Hematopoietic multipotent progenitor cell treated with erythropoietin and hydrocortisone succinate and interleukin-3 and kit ligand, for 6 days (in vitro differentiated cells): ENCODE measurements around the gene GPR39.
"Not testable (repeated sequence)": the region's sequence is repeated elsewhere in the genome, so short reads cannot be mapped to it uniquely, and the experiment has no call there.

Experiments used
- DNase-seq: peaks from one replicate; pipeline ENCODE4 v3.0.0-alpha.2; 2015

Gene GPR39

DNA sequence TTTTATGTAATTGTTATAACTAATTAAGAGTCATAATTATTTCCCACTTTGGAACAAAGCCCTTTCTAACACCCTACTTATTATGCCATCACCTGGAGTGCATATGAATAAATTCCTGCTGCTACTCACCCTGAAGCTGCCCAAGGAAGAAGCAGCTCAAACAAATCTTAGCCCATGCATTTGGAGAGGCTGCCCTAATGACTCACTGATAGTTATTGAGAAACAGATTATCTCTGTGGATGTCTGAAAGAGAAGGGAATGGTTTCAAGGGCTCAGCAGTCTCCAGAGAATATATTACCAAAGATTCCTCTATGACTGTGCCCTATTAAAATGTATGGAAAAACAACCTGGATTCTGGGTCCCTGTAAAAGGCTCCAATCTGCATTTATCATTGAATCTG lies 81.0 kb downstream of the GPR39 start:
- DNase-seq, result no peak

DNA sequence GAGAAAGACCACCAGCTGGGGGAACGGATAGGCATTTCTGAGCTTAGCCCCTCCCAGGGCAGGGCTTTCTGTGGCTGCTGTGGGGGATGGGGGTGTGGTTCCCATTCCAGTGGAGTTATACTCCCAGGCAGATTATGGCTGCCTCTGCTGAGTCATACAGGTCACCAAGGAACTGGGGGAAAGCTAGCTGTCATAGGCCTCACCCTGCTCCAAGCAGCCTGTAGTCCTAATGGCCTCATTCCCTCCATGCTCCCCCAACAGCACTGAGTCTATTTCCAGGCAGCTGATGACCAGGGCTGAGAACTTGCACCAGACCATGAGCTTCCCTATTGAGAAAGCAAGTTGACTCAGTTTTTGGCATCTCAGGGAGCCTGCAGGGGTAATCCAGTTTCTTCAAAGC lies 87.1 kb downstream of the GPR39 start:
- DNase-seq, result no peak

DNA sequence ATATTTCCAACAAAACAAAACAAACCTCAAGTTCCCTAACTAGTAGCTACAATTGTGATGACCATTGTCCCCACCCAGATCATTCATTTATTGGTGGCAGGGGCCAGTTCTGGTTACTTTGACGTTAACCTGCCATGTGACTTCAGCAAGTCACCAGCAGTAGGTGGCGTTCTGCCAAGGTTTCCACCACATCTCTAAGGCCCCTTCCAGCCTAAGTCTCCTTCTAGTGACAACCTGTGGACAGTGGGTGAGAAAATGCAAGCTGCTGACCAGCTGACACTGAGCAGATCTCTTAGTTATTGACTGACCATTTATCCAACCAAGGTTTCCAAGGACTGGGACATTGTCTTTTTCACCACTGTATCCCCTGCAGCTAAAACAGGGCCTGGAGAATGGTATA lies 98.4 kb downstream of the GPR39 start:
- no peak for DNase-seq

DNA sequence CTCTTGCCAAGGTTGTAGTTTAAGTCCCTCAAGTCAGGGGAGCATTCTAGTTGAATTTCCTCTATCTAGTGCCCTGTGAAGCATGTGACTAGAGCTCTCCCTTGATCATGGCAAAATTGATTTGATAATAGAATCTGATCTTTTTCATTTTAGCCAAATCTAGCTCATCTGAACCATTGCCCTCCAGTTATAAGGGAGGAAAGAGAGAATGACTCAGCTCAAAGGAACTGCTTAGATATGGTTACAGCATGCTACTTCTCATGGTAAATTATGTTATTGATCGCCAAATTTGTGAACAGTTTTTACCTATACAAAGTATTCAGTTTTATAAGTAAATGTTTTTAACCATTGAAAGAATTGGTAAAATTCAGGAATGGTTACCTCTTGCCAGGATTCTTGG lies 100.8 kb downstream of the GPR39 start:
- no peak for DNase-seq

DNA sequence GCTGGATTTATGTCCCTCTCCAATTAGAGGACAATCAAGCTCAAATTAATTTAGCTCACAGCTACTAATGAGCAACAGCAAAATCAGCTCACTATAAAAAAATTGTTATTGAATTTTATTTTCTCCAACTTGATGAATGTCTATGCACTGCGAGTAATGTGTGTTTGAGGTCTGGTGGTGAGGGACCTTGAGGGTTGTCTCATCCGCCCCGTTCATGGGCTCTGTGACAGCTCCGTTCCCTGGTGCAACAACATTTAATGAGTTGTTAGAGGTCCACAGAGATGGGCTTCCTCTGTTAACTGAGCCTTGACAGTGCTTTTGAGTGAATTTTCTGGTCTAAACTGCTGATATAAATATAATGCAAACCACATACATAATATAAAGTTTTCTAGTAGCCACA lies 101.7 kb downstream of the GPR39 start:
- no peak for DNase-seq

DNA sequence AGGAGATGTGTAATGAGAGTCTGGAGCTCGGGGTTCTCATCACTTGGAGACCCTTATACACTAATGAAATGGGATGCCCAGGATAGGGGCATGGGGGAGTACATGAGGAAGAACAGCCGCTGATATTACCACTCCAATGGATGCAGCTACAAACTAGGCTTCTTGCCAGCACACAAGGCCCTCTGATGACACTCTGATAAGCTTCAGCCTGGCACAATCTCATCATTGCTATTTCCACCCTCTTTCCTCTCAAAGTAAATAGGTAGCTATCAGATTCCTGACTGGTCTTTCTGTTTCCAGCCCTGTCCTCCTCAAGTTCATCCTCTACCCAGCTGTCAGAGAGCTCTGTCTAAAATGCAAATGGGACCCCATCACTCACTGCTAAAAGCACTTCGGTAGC lies 103.0 kb downstream of the GPR39 start:
- DNase-seq, result no peak

DNA sequence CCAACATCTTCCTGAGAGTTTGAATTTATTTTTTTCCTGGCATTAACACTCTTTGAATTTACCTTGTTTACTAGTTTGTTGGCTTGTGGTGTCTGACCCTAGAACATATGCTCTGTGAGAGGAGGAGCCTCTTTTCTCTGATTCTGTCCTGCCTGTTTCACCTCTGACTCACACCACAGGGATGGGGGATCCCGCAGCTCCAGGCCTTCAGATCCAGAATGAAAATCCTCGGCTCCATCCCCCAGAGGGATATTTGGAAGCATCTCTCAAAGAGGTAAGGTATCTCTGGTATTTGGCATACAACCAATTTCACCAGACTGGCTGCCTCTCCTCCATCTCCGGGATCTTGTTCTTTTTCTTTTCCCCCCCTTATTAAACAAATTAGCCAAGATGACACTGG lies 104.7 kb downstream of the GPR39 start:
- DNase-seq, result no peak

DNA sequence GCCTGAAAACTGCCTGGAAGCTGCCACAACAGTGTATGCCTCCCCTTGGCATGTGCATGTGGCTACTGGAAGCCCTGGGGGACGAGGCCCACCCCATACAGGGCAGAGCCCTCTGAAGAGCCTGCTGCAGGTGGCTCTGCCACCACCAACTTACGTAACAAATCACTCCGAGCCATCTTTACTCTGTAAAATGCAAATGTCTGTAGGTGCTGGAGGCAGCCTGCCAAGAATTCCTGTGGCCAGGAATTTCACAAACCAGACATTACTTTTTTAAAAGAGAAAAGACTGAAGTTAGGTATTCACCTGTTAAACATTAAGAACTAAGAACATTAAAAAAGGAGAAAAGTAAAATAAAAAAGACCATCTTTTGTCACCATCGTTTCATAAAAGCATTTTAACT lies 106.3 kb downstream of the GPR39 start:
- no peak for DNase-seq

DNA sequence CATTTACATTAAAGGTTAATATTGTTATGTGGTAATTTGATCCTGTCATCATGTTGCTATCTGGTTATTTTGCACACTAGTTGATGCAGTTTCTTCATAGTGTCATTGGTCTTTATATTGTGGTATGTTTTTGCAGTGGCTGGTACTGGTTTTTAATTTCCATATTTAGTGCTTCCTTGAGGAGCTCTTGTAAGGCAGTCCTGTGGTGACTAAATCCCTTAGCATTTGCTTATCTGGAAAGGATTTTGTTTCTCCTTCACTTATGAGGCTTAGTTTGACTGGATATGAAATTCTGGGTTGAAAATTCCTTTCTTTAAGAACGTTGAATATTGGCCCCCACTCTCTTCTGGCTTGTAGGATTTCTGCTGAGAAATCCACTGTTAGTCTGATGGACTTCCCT lies 120.5 kb downstream of the GPR39 start:
- DNase-seq, result not testable (repeated sequence)

DNA sequence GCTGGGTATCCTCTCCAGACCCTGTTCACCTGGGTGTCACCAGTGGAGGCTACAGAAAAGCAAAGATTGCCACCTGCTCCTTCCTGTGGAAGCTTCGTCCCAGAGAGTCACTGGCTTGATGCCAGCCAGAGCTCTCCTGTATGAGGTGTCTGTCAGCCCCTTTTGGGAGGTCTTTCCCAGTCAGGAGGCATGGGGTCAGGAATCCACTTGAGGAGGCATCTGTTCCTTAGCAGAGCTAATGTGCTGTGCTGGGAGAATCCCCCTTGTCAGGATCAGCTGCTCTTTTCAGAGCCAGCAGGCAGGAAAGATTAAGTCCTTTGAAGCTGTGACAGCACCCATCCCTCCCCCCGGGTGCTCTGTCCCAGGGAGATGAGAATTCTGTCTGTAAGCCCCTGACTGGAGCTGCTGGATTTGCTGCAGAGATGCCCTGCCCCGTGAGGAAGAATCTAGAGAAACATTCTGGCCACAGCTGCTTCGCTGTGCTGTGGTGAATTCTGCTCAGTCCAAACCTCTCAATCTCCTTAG lies 121.8 kb downstream of the GPR39 start:
- no peak for DNase-seq

DNA sequence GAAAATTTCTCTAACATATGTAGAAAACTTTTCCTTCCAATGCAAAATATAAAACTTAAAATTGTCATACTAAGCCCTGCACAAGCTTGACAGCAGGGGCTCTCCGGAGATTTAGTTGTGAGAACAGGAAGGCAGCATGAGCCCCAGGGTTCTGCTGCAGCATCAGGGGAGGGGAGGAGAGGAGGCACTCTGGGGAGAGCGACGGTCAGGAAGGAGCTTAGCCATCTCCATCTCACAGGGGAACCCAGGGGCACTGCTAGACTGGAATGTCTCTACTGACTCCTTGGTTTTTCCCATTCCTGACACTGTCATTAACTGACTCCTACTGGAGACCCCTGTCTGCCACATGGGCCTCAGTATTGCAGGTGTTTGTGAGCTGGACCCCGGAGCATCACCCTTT lies 123.6 kb downstream of the GPR39 start:
- no peak for DNase-seq

DNA sequence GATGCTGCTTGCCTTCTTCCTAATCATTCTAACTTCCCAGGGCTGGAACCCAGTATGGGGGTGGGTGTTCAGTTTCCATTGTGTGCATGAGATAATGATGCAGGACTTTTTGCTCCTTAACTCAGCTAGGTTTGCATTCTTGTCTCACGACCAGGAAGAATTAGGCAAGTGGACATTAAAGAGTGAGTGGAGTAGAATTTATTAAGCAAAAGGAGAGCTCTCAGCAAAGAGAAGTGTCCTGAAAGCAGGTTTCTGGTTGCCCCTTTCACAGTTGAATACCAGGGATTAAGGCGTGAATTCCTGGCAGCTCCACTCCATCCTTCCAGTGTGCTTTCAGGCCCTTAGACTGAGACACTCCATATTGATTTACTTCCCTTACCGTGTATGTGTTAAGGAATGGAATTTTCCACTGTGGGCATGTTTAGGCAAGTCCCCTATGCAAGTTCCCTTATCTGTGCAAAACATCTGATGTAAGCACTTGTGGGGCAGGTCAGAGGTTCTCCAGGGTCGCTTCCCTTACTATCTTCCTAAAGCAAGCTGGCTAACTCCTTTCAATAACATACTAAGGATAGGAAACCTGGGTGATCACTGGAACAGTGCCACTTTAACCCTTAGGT lies 126.5 kb downstream of the GPR39 start:
- DNase-seq, result no peak

DNA sequence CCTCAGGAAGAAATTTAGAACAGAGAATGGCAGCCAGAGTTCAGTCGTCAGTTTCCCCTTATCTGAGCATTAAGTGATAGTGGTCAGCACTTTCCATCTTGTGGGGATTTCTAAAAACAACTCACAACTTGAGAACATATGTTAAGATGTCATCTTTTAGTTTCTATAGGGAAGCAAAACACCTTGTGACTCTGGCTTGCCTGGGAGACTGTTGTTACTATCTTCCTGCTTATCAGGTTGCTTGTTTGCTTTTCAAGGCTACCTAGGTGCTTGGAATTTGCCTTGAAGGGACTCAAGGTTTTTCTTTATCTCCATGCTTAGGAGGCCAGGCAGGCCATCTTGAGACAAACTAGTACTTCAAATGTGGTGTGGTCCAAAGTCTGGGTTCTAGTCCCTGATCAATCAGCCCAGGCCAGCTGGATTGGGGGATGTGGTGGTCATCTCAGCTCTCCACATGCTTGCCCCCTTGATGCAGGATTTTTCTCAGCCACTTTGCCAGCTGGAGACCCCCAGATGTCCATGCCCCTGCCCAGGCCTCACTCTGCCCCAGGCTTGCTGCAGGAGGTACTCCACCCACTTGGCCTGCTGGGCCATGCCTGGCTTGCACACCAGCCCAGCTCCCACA lies 127.5 kb downstream of the GPR39 start:
- no peak for DNase-seq

DNA sequence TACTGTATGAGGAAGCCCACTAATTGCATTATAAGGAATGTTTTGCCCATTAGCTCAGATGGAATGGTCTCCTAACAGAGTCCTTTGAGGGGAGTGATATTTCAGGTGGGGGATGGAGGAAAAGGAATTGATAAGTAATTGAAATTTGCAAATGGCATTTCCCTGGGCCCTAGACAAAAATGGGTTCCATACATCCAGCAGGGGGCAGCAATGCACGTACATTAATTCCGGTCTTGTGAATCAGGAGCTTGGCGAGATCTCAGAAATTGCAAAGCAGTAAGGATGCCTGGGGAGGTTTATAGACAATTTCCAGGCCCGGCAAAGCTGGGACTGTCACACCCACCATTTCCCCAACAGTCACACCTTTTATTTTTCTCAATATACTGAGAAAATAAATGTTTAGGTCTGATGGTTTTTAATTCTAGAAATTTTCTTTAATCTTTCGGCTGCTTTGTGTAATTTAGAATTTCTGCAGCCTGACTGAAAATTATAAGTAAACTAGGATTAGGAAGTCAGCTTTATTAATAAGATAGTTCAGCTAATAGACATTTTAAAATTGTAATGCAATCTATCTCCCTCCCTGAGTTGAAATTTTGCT lies 130.6 kb downstream of the GPR39 start:
- peak; percentile 80 for DNase-seq

DNA sequence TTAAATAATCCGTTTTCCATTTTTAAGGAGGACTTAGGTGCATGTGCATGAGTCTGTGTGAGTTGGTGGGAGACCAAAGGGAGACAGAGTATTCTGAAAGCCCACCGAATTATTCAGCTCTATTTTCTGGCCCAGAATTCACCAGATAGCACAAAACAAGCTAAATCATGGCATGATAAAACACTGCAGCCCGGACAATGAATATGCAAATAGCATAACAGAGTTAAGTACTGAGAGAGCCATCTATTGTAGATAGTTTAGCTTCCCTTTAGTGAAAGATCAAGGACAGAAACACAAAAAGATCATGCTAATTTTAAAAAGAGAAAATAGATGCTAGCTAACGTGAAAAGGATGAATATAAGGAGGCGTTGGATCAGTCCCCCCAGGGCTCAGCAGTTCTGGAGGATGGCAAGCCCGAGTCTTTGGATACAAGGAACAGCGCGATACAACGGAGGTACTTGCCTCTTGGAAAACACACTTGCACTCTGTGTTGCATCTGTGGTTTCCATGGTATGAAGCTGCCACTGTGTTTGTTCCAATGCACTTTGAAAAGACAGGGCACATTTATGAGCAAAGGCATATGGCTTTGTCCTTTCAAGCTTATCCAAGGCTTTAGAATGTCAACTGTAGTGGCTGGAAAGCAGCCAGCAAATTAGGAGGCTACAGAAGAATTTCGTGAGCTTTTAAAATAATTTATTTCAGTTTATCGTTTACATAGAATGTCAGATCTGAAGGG lies 133.5 kb downstream of the GPR39 start:
- DNase-seq, result no peak

DNA sequence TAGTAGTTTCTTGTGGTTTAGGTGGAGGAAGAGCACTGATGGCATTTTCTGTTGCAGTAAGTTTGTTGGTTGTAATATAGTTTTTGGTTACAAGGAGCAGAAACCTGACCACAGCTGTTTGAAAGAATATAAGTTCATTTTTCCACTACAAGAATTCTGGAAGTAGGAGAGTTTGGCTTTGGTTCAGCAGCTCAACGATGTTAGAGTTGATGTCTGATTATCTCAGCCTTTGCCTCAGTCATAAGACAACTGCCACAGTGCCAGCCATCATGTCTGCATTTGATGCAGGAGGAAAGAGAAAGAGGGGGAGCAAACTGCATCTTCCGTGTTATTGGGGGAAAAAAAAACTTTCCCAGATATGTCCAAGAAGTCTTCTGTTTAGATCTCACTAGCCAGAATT lies 134.3 kb downstream of the GPR39 start:
- DNase-seq, result no peak

DNA sequence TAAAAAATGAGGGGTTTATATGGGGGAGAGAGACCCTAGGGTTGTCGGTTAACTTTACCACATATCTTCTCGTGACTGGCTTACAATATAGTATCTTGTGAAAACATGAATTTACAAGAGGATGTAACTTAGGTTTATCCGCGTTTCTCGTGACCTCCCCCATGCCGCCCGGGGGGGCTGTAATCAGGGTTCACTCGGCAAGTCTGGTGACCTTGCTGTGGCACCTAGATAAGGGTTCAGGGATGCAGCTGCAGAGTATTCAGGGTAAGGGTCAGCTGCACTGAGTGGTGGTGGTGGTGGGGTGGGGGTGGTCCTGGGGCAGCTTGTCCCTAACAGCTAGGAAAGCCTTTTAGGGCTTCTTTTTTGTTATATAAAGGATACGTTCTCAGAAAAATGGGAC lies 141.1 kb downstream of the GPR39 start:
- DNase-seq, result no peak

DNA sequence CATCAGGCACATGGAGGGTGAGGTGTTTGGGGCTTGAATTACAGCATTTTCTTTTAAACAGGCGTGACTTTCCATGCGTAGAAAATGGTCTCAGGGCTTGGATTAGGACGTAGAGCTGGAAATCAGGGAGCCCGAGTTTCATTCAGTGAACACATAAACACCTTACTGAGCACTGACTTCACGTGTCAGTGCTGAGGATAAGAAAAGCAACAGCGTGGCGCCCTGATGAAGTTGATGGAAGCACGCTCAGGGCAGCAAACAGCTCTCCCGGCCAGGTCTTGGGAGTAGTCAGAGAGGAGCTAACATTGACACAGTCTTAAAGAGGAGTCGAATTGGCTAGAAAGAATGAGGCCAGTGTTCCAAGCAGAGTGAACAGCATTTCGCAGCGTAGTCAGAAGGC lies 142.7 kb downstream of the GPR39 start:
- no peak for DNase-seq

DNA sequence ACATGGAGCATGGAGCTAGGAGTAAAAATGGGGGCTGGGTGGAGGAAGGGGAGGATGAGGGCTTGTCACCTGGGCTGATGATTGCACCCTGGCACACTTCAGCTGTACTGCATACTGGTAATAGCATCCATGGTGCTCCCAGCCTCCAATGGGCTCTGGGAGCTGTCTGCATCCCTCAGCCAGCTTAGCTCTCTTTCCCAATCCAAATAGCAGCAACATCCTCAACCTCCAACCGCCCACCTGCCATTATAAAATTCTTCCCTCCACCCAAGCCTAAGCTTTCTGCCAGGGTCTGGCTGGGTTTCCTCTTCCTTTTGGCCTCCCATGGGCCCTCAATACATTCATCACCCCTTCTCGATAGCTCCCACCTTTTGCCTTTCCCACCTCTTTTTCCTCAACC lies 143.3 kb downstream of the GPR39 start:
- DNase-seq, result no peak

DNA sequence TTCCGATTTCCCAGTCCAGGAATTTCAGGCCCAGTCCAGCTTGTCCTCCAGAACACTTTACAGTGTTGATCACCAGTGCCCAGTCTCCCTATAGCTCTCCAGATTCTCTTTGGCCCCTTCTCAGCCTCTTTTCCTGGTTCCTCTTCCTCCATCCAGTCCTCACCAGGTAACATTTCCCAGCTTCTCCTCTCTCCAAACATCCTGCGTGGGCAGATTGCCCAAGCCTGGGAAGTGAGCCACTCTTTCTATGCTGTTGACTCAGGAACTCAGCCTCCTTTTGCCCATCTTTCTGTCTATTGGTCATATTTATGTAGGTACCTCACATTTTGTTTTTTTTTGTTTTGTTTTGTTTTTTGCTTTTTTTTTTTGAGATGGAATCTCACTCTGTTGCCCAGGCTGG lies 144.0 kb downstream of the GPR39 start:
- no peak for DNase-seq

DNA sequence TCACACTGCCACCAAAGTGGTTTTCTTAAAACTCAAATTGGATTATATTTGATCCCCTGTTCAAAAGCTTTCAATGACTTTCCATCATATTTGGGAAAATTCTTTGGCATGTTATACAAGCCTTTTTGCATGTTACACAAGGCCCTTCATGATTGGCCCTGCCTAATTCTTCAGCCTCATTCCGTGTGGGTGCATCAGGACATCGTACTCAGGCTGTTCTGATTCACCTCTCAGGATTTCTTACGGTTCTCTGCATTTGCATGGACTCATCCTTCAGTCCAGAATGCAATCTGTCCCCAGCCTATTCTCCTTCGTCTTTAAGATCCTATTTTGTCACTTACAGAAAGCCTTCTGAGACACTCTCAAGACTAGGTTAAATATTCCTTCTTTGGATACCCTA lies 145.6 kb downstream of the GPR39 start:
- no peak for DNase-seq

DNA sequence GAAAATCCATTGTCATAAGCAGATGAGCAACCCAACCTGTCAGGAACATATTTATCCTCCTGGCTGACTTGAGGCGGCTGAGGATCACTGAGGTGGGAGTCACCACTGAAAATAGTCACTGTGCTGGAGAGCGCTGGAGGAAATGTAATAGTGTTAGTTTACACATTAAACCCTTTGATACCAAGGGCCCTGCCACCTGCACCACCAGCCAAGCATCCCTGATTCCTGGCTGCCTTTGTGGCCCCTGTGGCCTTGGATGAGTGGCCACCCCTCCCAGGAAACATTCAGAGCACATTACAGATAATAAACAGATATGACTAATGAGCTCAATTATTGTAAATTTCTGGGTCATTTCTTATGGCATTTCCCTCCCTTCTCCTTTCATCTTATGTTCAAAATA lies 147.5 kb downstream of the GPR39 start:
- no peak for DNase-seq

DNA sequence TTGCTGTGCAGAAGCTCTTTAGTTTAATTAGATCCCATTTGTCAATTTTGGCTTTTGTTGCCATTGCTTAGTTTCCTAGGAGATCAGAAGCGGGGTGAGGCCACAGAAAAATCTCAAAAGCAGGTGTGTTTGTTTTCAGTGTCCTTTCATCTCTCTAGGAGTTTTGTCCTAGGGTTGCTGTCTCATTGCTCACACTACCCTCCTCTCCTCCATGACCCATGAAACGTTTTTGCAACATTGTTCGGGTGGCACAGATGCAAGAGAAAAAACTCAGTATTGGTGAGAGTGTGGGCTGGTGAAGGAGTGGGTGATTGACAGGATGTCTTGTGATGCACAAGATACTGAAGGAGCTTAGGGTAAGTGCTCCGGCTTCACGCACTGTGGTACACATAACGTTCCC lies 149.8 kb downstream of the GPR39 start:
- no peak for DNase-seq

DNA sequence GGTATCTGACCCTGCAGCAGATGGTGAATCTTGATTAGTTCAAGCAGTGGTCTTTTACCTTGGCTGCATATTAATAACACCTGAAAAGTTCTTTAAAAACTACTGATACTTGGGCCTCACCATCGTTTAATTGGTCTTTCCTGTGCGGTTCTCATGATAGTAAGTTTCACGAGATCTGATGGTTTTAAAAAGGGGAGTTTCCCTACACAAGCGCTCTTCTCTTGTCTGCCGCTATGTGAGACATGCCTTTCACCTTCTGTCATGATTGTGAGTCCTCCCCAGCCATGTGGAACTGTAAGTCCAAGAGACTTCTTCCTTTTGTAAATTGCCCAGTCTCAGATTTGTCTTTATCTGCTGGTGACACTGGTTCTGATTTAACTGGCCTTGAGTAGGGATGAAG lies 151.1 kb downstream of the GPR39 start:
- no peak for DNase-seq
